Measurements from ENCODE around the gene CDH4. TPM values are rescaled to one million over a fixed set of nuclear protein-coding genes. Genes with fewer than 3 reads are reported as not detected.

CDH4 gene
- total and polyA plus RNA-seq, 2 of the 4 experiments (the other 2 are of a cell fraction): 1.6 to 3.5 TPM

DNA sequence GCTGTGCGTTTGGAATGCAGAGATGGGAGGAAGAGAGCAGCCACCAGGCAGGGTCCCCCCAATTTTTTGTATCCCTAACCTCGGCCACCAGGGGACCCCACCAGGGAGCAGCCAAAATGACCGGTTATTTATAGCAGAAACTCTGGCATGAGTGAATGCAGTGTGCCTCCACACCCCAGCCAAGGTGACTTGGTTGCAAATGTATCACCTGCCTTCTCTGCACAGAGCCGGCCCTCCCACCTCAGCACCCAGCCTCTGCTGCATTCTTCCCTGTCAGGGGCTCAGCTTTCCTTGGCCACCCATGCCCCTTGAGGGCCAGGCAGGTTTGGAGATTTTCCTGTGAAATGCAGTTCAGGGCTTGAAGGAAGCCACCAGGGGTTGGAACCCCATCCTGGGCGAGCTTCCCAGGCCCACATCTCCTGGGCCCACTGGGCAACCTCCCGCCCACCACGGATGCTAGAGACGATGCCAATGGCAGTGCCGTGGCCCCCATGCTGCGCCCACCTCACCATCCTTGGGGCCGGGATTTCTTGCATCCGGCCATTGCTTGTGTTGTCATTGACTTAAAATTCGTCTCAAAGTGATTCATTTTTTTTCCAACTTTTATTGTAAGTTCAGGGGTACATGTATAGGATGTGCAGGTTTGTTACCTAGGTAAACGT is 522.0 kb downstream of the CDH4 start:
- no peak overlapping the region for H2AFZ ChIP-seq (replicated peaks; ENCODE audit: low read length, poor library complexity)
- CTCF ChIA-PET: no interaction called here
- H3K4me1 ChIP-seq (ENCODE audit: control insufficient read depth, insufficient read depth, low read length): no peaks in the 10 kb centered on the region
- dilution Hi-C loops (cut with HindIII; ENCODE audit: low sequenced_read_pairs, unreplicated experiment) (no loop called here), intact Hi-C loops (cut with micrococcal nuclease) (no loop called here), in situ Hi-C loops (cut with MboI; ENCODE audit: low sequenced_read_pairs) (no loop called here)
- no peak overlapping the region for H2BK120ac ChIP-seq (ENCODE audit: low read depth, low read length)
- TF ChIP-seq RCOR1 (IDR thresholded peaks at IDR 0.05; ENCODE audit: insufficient replicate concordance, low read length): no peak
- no peak for TF ChIP-seq MAFK (IDR thresholded peaks at IDR 0.05; ENCODE audit: low read depth, low read length)
- TF ChIP-seq RFX5 (IDR thresholded peaks at IDR 0.05; ENCODE audit: low read depth, low read length): no peak
- TF ChIP-seq RAD21 (IDR thresholded peaks at IDR 0.05; ENCODE audit: low read length): no peak
- no peak for TF ChIP-seq CHD1 (IDR thresholded peaks at IDR 0.05; ENCODE audit: low read depth, low read length)
- TF ChIP-seq SMC3 (IDR thresholded peaks at IDR 0.05; ENCODE audit: low read depth, low read length): no peak
- TF ChIP-seq POLR2A (IDR thresholded peaks at IDR 0.05; ENCODE audit: low read depth, low read length): no peak
- TF ChIP-seq MAZ (IDR thresholded peaks at IDR 0.05; ENCODE audit: borderline replicate concordance, low read depth, low read length): no peak
- TF ChIP-seq FOS (IDR thresholded peaks at IDR 0.05; ENCODE audit: low read depth, low read length): no peak
- TF ChIP-seq, protein P1, sequence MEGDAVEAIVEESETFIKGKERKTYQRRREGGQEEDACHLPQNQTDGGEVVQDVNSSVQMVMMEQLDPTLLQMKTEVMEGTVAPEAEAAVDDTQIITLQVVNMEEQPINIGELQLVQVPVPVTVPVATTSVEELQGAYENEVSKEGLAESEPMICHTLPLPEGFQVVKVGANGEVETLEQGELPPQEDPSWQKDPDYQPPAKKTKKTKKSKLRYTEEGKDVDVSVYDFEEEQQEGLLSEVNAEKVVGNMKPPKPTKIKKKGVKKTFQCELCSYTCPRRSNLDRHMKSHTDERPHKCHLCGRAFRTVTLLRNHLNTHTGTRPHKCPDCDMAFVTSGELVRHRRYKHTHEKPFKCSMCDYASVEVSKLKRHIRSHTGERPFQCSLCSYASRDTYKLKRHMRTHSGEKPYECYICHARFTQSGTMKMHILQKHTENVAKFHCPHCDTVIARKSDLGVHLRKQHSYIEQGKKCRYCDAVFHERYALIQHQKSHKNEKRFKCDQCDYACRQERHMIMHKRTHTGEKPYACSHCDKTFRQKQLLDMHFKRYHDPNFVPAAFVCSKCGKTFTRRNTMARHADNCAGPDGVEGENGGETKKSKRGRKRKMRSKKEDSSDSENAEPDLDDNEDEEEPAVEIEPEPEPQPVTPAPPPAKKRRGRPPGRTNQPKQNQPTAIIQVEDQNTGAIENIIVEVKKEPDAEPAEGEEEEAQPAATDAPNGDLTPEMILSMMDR (conservative IDR thresholded peaks at IDR 0.05; ENCODE audit: low read depth, low read length): no peak
- TF ChIP-seq NFE2L2 (IDR thresholded peaks at IDR 0.05; ENCODE audit: low read depth, low read length): no peak
- no peak for TF ChIP-seq BHLHE40 (IDR thresholded peaks at IDR 0.05; ENCODE audit: low read depth, low read length)
- no peak for TF ChIP-seq CEBPB (IDR thresholded peaks at IDR 0.05; ENCODE audit: low read depth, low read length)
- TF ChIP-seq, protein P2, sequence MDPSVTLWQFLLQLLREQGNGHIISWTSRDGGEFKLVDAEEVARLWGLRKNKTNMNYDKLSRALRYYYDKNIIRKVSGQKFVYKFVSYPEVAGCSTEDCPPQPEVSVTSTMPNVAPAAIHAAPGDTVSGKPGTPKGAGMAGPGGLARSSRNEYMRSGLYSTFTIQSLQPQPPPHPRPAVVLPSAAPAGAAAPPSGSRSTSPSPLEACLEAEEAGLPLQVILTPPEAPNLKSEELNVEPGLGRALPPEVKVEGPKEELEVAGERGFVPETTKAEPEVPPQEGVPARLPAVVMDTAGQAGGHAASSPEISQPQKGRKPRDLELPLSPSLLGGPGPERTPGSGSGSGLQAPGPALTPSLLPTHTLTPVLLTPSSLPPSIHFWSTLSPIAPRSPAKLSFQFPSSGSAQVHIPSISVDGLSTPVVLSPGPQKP (IDR thresholded peaks at IDR 0.05; ENCODE audit: borderline replicate concordance, low read depth, low read length): no peak
- TF ChIP-seq, protein P3, sequence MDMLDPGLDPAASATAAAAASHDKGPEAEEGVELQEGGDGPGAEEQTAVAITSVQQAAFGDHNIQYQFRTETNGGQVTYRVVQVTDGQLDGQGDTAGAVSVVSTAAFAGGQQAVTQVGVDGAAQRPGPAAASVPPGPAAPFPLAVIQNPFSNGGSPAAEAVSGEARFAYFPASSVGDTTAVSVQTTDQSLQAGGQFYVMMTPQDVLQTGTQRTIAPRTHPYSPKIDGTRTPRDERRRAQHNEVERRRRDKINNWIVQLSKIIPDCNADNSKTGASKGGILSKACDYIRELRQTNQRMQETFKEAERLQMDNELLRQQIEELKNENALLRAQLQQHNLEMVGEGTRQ (IDR thresholded peaks at IDR 0.05; ENCODE audit: low read depth, low read length): no peak
- TF ChIP-seq MXI1 (IDR thresholded peaks at IDR 0.05; ENCODE audit: borderline replicate concordance, low read depth, low read length): no peak
- no peak overlapping the region for H2AK5ac ChIP-seq (ENCODE audit: low read depth, low read length)
- H3K9ac ChIP-seq (ENCODE audit: low read depth, low read length): no peak overlapping the region
- 58% methylated on average over 6 of the region's 14 CpGs; no CpG with 5 or more reads in 1 of the 2 experiments for WGBS, 2 experiments (ENCODE audit: extremely low coverage in 2 of 2, insufficient read length in 1 of 2)
- no peak overlapping the region for H3K18ac ChIP-seq (ENCODE audit: low read depth, low read length)
- no peaks in the 10 kb centered on the region for H4K20me1 ChIP-seq (ENCODE audit: insufficient read depth, low read length)
- H4K8ac ChIP-seq (ENCODE audit: low read depth in 2 of 2, low read length in 2 of 2): no peak overlapping the region
- H3K4me2 ChIP-seq (ENCODE audit: low read depth, low read length): no peak overlapping the region
- no peak overlapping the region for H3K56ac ChIP-seq (ENCODE audit: extremely low read depth, insufficient read depth, low read length)
- H3K9me1 ChIP-seq (ENCODE audit: insufficient read depth, low read length): no peaks in the 10 kb centered on the region
- no peak overlapping the region for H2BK15ac ChIP-seq (ENCODE audit: low read depth, low read length)
- no peaks in the 10 kb centered on the region for H3K79me1 ChIP-seq (ENCODE audit: low read depth in 1 of 2, low read length in 2 of 2)
- no peak overlapping the region for H3K27ac ChIP-seq (ENCODE audit: insufficient read depth, low read length)
- H3K4me3 ChIP-seq (ENCODE audit: insufficient read depth, low read depth, low read length): no peak overlapping the region
- H4K91ac ChIP-seq (ENCODE audit: insufficient read depth, low read depth, low read length): no peak overlapping the region
- no peaks in the 10 kb centered on the region for H3K36me3 ChIP-seq (ENCODE audit: control insufficient read depth, insufficient read depth, low read length)
- no peak overlapping the region for H3K14ac ChIP-seq (replicated peaks; ENCODE audit: low read depth, low read length)
- H3K23ac ChIP-seq (ENCODE audit: low read depth, low read length): no peak overlapping the region
- H3K9me3 ChIP-seq (ENCODE audit: control insufficient read depth, insufficient read depth, low read length): peaks cover 2% of the 10 kb centered on the region; the same call in 1 of the 2 replicates
- DNase-seq (no peak), ATAC-seq (ENCODE audit: low read depth) (no peak)
- no peak overlapping the region for H2AK9ac ChIP-seq (replicated peaks; ENCODE audit: low read depth, low read length, poor library complexity)
- no peak overlapping the region for H4K5ac ChIP-seq (ENCODE audit: low read depth, low read length)
- POLR2A ChIA-PET (ENCODE audit: unreplicated experiment): no interaction called here
- no peak overlapping the region for H2BK20ac ChIP-seq (ENCODE audit: low read depth, low read length)
- H3K27me3 ChIP-seq (ENCODE audit: control insufficient read depth, insufficient read depth, low read length): no peaks in the 10 kb centered on the region
- BruUV-seq (replicated peaks): no TSS peak
- H2BK5ac ChIP-seq (ENCODE audit: low read depth, low read length, poor library complexity, severe bottlenecking): no peak overlapping the region
- H3K4ac ChIP-seq (ENCODE audit: low read depth, low read length): no peak overlapping the region

All from IMR-90 (cell line).